PC-9 (cell line): ENCODE results near the gene MAP1A. TPM values are rescaled to one million over a fixed set of nuclear protein-coding genes. Genes with fewer than 3 reads are reported as not detected.
"Not testable (repeated sequence)": the region's sequence is repeated elsewhere in the genome, so short reads cannot be mapped to it uniquely, and the experiment has no call there.

Experiments used
- BruUV-seq: library from RNA; stranded (reverse); fragments of 400-500 nt; replicated peaks from 2 replicates; lab custom pipeline; 2021; lab: Mats Ljungman, UMichigan
- CTCF ChIA-PET: fragments of 300-600 bp; sonication (Branson Sonifier 250); formaldehyde crosslinking; loops from one replicate; lab custom pipeline; 2022; ENCODE audit warnings: antibody characterized with exemption; lab: Charles Lee
- POLR2A ChIA-PET: fragments of 300-600 bp; sonication (Branson Sonifier 250); formaldehyde crosslinking; loops from one replicate; lab custom pipeline; 2022; ENCODE audit warnings: antibody characterized with exemption; ENCODE audit not compliant: unreplicated experiment; lab: Charles Lee
- DNase-seq, 2 experiments: peaks; one replicate each; pipeline versions ENCODE4 v3.0.0 to v3.0.0-alpha.2; 2015 to 2022; ENCODE audit warnings: mixed read lengths in 1 of 2
- H2AFZ ChIP-seq: fragments of 200-600 bp; sonication (generic); 2 replicates; pipeline ENCODE4 v1.8.1; 2017; ENCODE audit warnings: antibody characterized with exemption
- H3F3A ChIP-seq: fragments of 200-600 bp; sonication (generic); 2 replicates; pipeline ENCODE4 v1.8.1; 2017; ENCODE audit warnings: antibody characterized with exemption, mild to moderate bottlenecking, low read depth; ENCODE audit not compliant: insufficient read depth
- H3K27ac ChIP-seq: fragments of 200-600 bp; sonication (generic); 2 replicates; pipeline ENCODE4 v1.6.1; 2016; ENCODE audit warnings: mixed run types
- H3K27me3 ChIP-seq: fragments of 200-600 bp; sonication (generic); 2 replicates; pipeline ENCODE4 v1.6.1; 2016; ENCODE audit warnings: low read depth, mixed run types; ENCODE audit not compliant: insufficient read depth
- H3K36me3 ChIP-seq: fragments of 200-600 bp; sonication (generic); 2 replicates; pipeline ENCODE4 v1.6.1; 2016; ENCODE audit warnings: low read depth, mixed run types
- H3K4me1 ChIP-seq: fragments of 200-600 bp; sonication (generic); replicated peaks from 2 replicates; pipeline ENCODE4 v1.6.1; 2016; ENCODE audit warnings: mixed run types; ENCODE audit not compliant: insufficient read depth
- H3K4me2 ChIP-seq: fragments of 200-600 bp; sonication (generic); 2 replicates; pipeline ENCODE4 v1.6.1; 2017; ENCODE audit warnings: mixed run types
- H3K4me3 ChIP-seq: fragments of 200-600 bp; sonication (generic); 2 replicates; pipeline ENCODE4 v1.6.1; 2016; ENCODE audit warnings: mixed run types
- H3K79me2 ChIP-seq: fragments of 200-600 bp; sonication (generic); 2 replicates; pipeline ENCODE4 v1.6.1; 2017; ENCODE audit warnings: low read depth, mixed run types
- H3K9me2 ChIP-seq: fragments of 200-600 bp; sonication (generic); 2 replicates; pipeline ENCODE4 v1.8.1; 2017; ENCODE audit warnings: mild to moderate bottlenecking; ENCODE audit not compliant: insufficient read depth
- H3K9me3 ChIP-seq: fragments of 200-600 bp; sonication (generic); 2 replicates; pipeline ENCODE4 v1.8.1; 2016; ENCODE audit warnings: low read depth; ENCODE audit not compliant: insufficient read depth
- H4K20me1 ChIP-seq: fragments of 200-600 bp; sonication (generic); 2 replicates; pipeline ENCODE4 v1.8.1; 2017; ENCODE audit not compliant: insufficient read depth
- CTCF ChIP-seq: fragments of 200-600 bp; sonication (generic); conservative IDR thresholded peaks from 2 replicates; pipeline ENCODE4 v1.6.1; 2017; ENCODE audit warnings: mixed run types, antibody characterized with exemption, mild to moderate bottlenecking, moderate library complexity
- EZH2 ChIP-seq: fragments of 200-600 bp; sonication (generic); IDR thresholded peaks from 2 replicates; pipeline ENCODE4 v1.8.0; 2017; ENCODE audit warnings: antibody characterized with exemption, low read depth
- intact Hi-C: fragments of 100-400 bp; cut with micrococcal nuclease; formaldehyde crosslinking; loops from one replicate; pipeline ENCODE4 v1.10.0; 2022; ENCODE audit not compliant: unreplicated experiment
- total RNA-seq: library from RNA; stranded (reverse); gene quantifications from 2 replicates; pipeline ENCODE4 v1.2.3, GENCODE V29; 2021

Gene MAP1A
- total RNA-seq, 1 experiment from 2014 or later = 2.1 TPM

- no peaks in the 10 kb centered on the region for H3K4me1 ChIP-seq
- no peaks in the 10 kb centered on the region for H3K9me3 ChIP-seq
- H3F3A ChIP-seq = no peaks in the 10 kb centered on the region
- CTCF ChIA-PET = no interaction called here
- H4K20me1 ChIP-seq = no peaks in the 10 kb centered on the region
- no peak for DNase-seq
- TF ChIP-seq CTCF (no peak), EZH2 (no peak)
- POLR2A ChIA-PET = no interaction called here
- H3K36me3 ChIP-seq = no peaks in the 10 kb centered on the region
- H3K9me2 ChIP-seq = no peaks in the 10 kb centered on the region
- H3K4me2 ChIP-seq = no peak overlapping the region
- no peak overlapping the region for H3K27ac ChIP-seq
- no peak overlapping the region for H2AFZ ChIP-seq
- H3K27me3 ChIP-seq = no peaks in the 10 kb centered on the region
- H3K79me2 ChIP-seq = no peaks in the 10 kb centered on the region
- BruUV-seq = no TSS peak
- no peak overlapping the region for H3K4me3 ChIP-seq
- intact Hi-C loops = no loop called here
These were observed 13.7 kb downstream of the MAP1A start for GRCh38 chr15:43531018-43531670.

- H3K79me2 ChIP-seq, DNase-seq, CTCF ChIA-PET, H3K9me3 ChIP-seq, H3K27ac ChIP-seq, POLR2A ChIA-PET, H3K9me2 ChIP-seq, H3F3A ChIP-seq, H3K36me3 ChIP-seq, H2AFZ ChIP-seq, H3K4me2 ChIP-seq, intact Hi-C loops, H4K20me1 ChIP-seq, H3K4me3 ChIP-seq, H3K27me3 ChIP-seq, BruUV-seq, H3K4me1 ChIP-seq: not testable (repeated sequence)
These were observed 15.4 kb downstream of the MAP1A start for GRCh38 chr15:43532826-43533225.

GRCh38 chr15:43534897-43535296, 17.5 kb downstream of the MAP1A start:
- ChIA-PET POLR2A (no interaction called here), CTCF (no interaction called here)
- DNase-seq = no peak
- H3K27me3 ChIP-seq = no peaks in the 10 kb centered on the region
- H2AFZ ChIP-seq = no peak overlapping the region
- TF ChIP-seq EZH2 (no peak), CTCF (no peak)
- H3K9me3 ChIP-seq = no peaks in the 10 kb centered on the region
- no peaks in the 10 kb centered on the region for H3K4me1 ChIP-seq
- no TSS peak for BruUV-seq
- no peaks in the 10 kb centered on the region for H3F3A ChIP-seq
- no peaks in the 10 kb centered on the region for H3K79me2 ChIP-seq
- H3K36me3 ChIP-seq = no peaks in the 10 kb centered on the region
- H3K9me2 ChIP-seq = no peaks in the 10 kb centered on the region
- H3K27ac ChIP-seq = no peak overlapping the region
- no peak overlapping the region for H3K4me2 ChIP-seq
- H4K20me1 ChIP-seq = no peaks in the 10 kb centered on the region
- no peak overlapping the region for H3K4me3 ChIP-seq
- intact Hi-C loops = no loop called here

GRCh38 chr15:43538091-43538490, 20.7 kb downstream of the MAP1A start:
- Histone ChIP-seq H3K9me2 (no peaks in the 10 kb centered on the region), H3K4me1 (0 out of 2 replicates have a peak, but pooled peaks cover 3% of the 10 kb centered on the region), H2AFZ (no peak overlapping the region), H3K27ac (no peak overlapping the region), H4K20me1 (no peaks in the 10 kb centered on the region), H3F3A (no peaks in the 10 kb centered on the region), H3K79me2 (no peaks in the 10 kb centered on the region), H3K36me3 (no peaks in the 10 kb centered on the region), H3K27me3 (no peaks in the 10 kb centered on the region), H3K4me3 (no peak overlapping the region), H3K4me2 (no peak overlapping the region), H3K9me3 (no peaks in the 10 kb centered on the region)
- intact Hi-C loops = no loop called here
- TF ChIP-seq EZH2 = no peak
- no peak for TF ChIP-seq CTCF
- ChIA-PET POLR2A (no interaction called here), CTCF (no interaction called here)
- no TSS peak for BruUV-seq
- DNase-seq = no peak
